K562 (cell line): ENCODE results near the gene CDH2. TPM values are rescaled to one million over a fixed set of nuclear protein-coding genes. Genes with fewer than 3 reads are reported as not detected.

Experiments used
- ATAC-seq: fragments of 200-7000 bp; cut with Tn5 transposase; 3 replicates; pipeline ENCODE4 v1.9.1; 2020; ENCODE audit warnings: moderate library complexity
- BruUV-seq: library from RNA; stranded (reverse); fragments of 400-500 nt; replicated peaks from 2 replicates; lab custom pipeline; 2021; lab: Mats Ljungman, UMichigan
- CTCF ChIA-PET: fragments of 300-600 bp; formaldehyde crosslinking; extraction: SDS; loops from one replicate; lab custom pipeline; 2021; ENCODE audit warnings: low intra/inter-chr PET ratio; lab: Yijun Ruan, JAX
- POLR2A ChIA-PET: fragments of 300-600, 350-650 bp; sonication (Branson Sonifier 250); formaldehyde crosslinking; extraction: SDS; loops from one replicate; lab custom pipeline; 2021; ENCODE audit warnings: antibody characterized with exemption, inconsistent platforms; lab: Yijun Ruan, JAX
- DNase-seq, 4 experiments: peaks; one replicate each; pipeline versions ENCODE4 v3.0.0 to v3.0.0-alpha.2; 2011 to 2018; ENCODE audit warnings: low spot score in 3 of 4, mixed read lengths in 3 of 4; ENCODE audit errors: extremely low read depth in 1 of 4
- FAIRE-seq: peaks from 2 replicates; lab custom pipeline; 2011; peaks lifted over from hg19 to GRCh38; lab: Jason Lieb, UNC
- H2AFZ ChIP-seq: 2 replicates; pipeline ENCODE4 v1.6.0; 2011; ENCODE audit warnings: low read depth, low read length, control low read depth, inconsistent platforms
- H3K27ac ChIP-seq: fragments of 200-600 bp; 3 replicates; pipeline ENCODE4 v1.8.0; 2011; ENCODE audit warnings: low read depth, mild to moderate bottlenecking, control low read depth, inconsistent platforms, low read length, moderate library complexity, mixed read lengths; ENCODE audit errors: extremely low read depth
- H3K27me3 ChIP-seq, 2 experiments: fragments of 300-600 bp in 1 of 2; 2 replicates in 1 of 2; 3 replicates in 1 of 2; pipeline versions ENCODE4 v1.6.0 to v1.8.0; 2011; ENCODE audit warnings: inconsistent platforms in 2 of 2, low read length in 2 of 2, mild to moderate bottlenecking in 1 of 2, mixed read lengths in 1 of 2, moderate library complexity in 1 of 2; ENCODE audit not compliant: control insufficient read depth in 2 of 2, insufficient read depth in 2 of 2
- H3K36me3 ChIP-seq: fragments of 300-600 bp; 3 replicates; pipeline ENCODE4 v1.8.0; 2011; ENCODE audit warnings: mild to moderate bottlenecking, low read length, inconsistent platforms; ENCODE audit not compliant: control insufficient read depth, insufficient read depth
- H3K4me1 ChIP-seq, 2 experiments: fragments of 200-600 bp in 1 of 2; replicated peaks in 1 of 2; 2 replicates in 1 of 2; 3 replicates in 1 of 2; pipeline versions ENCODE4 v1.5.1 to v1.8.0; 2011; ENCODE audit warnings: inconsistent platforms in 2 of 2, low read length in 2 of 2, mild to moderate bottlenecking in 1 of 2, mixed read lengths in 1 of 2, moderate library complexity in 1 of 2; ENCODE audit not compliant: control insufficient read depth in 2 of 2, insufficient read depth in 2 of 2
- H3K4me2 ChIP-seq: 2 replicates; pipeline ENCODE4 v1.6.1; 2011; ENCODE audit warnings: low read length, control low read depth, inconsistent platforms, mixed read lengths; ENCODE audit not compliant: insufficient read depth
- H3K4me3 ChIP-seq: fragments of 200-600 bp; sonication (generic), shearing (Covaris generic); 2 replicates; pipeline ENCODE4 v1.5.1; 2016; ENCODE audit warnings: control low read depth, inconsistent platforms
- H3K79me2 ChIP-seq: fragments of 200-600 bp; 3 replicates; pipeline ENCODE4 v1.8.0; 2011; ENCODE audit warnings: low read length, inconsistent platforms; ENCODE audit not compliant: control insufficient read depth, insufficient read depth
- H3K9ac ChIP-seq, 2 experiments: 2 replicates each; pipeline versions ENCODE4 v1.6.0 to v1.6.1; 2011; ENCODE audit warnings: low read depth in 2 of 2, low read length in 2 of 2, control low read depth in 1 of 2, inconsistent platforms in 1 of 2, mild to moderate bottlenecking in 1 of 2, mixed read lengths in 1 of 2; ENCODE audit not compliant: insufficient read depth in 1 of 2
- H3K9me1 ChIP-seq: one replicate; pipeline ENCODE4 v1.6.0; 2011; ENCODE audit warnings: inconsistent platforms, mild to moderate bottlenecking, low read length, moderate library complexity; ENCODE audit not compliant: control insufficient read depth, insufficient read depth
- H3K9me3 ChIP-seq: replicated peaks from 2 replicates; pipeline ENCODE4 v1.5.1; 2011; ENCODE audit warnings: low read depth, low read length, inconsistent platforms; ENCODE audit not compliant: control insufficient read depth, insufficient read depth
- H4K20me1 ChIP-seq: replicated peaks from 2 replicates; pipeline ENCODE4 v1.6.1; 2011; ENCODE audit warnings: low read length, inconsistent platforms, mixed read lengths; ENCODE audit not compliant: control insufficient read depth, insufficient read depth
- FOXM1 ChIP-seq, 2 experiments: fragments of 450-650 bp in 1 of 2; sonication (generic) in 1 of 2; formaldehyde crosslinking in 1 of 2; IDR thresholded peaks; 2 replicates each; pipeline versions ENCODE4 v1.6.1 to v1.9.0; 2017 to 2022; ENCODE audit warnings: low read depth in 2 of 2, mild to moderate bottlenecking in 2 of 2, missing genetic modification reagents in 1 of 2, moderate library complexity in 1 of 2
- GABPA ChIP-seq: fragments of 200-800 bp; sonication (Bioruptor generic); conservative IDR thresholded peaks from 2 replicates; pipeline ENCODE4 v1.6.1; 2016; ENCODE audit warnings: low read depth, missing genetic modification characterization, missing compliant biosample characterization
- JUN ChIP-seq, 2 experiments: sonication (generic) in 1 of 2; formaldehyde crosslinking in 1 of 2; IDR thresholded peaks; 2 replicates each; pipeline versions ENCODE4 v1.6.1 to v1.8.0; 2012 to 2022; ENCODE audit warnings: borderline replicate concordance in 2 of 2, mild to moderate bottlenecking in 2 of 2, improper control_type of control experiment in 1 of 2, low read depth in 1 of 2, low read length in 1 of 2, missing genetic modification reagents in 1 of 2
- NUFIP1 ChIP-seq: fragments of 450-650 bp; IDR thresholded peaks from 2 replicates; pipeline ENCODE4 v1.6.1; 2018; ENCODE audit not compliant: partially characterized antibody
- ZNF184 ChIP-seq: sonication (generic); formaldehyde crosslinking; IDR thresholded peaks from 2 replicates; pipeline ENCODE4 v1.5.0; 2020; ENCODE audit warnings: missing genetic modification reagents
- WGBS: fragments of 100-300 bp; shearing (Covaris generic); methylation state at CpG from one replicate; pipeline ENCODE4 v1.1.6; 2016; ENCODE audit warnings: low coverage, mixed read lengths; ENCODE audit not compliant: insufficient coverage; ENCODE audit errors: missing lambda C conversion rate; 5-methylcytosine and 5-hydroxymethylcytosine counted together
- in situ Hi-C: fragments of 300-500 bp; cut with MboI; formaldehyde crosslinking; loops from 4 replicates; pipeline ENCODE4 v1.15.0; 2018; ENCODE audit warnings: inconsistent platforms, mixed read lengths
- intact Hi-C: fragments of 100-400 bp; cut with micrococcal nuclease; formaldehyde crosslinking; loops from 2 replicates; pipeline ENCODE4 v1.14.2; 2022
- polyA plus RNA-seq, 8 experiments: library from polyadenylated mRNA; depleted of rRNA in 4 of 8; stranded (reverse) in 5 of 8; unstranded in 3 of 8; fragments of >200 nt; fragmentation: Nextera tagmentation in 2 of 8; fragmentation: Illumina TruSeq in 1 of 8; extraction: Ambion mirVana in 2 of 8; extraction: Trizol in 1 of 8; gene quantifications; 2 replicates each; pipeline versions ENCODE4 v1.2.1 to v1.2.3, GENCODE V29; 2011 to 2014; ENCODE audit warnings: inconsistent platforms in 1 of 8, missing spikeins in 1 of 8
- total RNA-seq, 7 experiments: library from RNA; depleted of rRNA in 6 of 7; stranded (reverse); fragments of >200 nt in 6 of 7; fragmentation: Illumina TruSeq in 2 of 7; extraction: Trizol in 2 of 7; gene quantifications; 2 replicates each; pipeline versions ENCODE4 v1.2.1 to v1.2.3, GENCODE V29; 2011 to 2021; ENCODE audit warnings: low replicate concordance in 1 of 7
- TF ChIP-seq, protein P1 (sequence below): fragments of 450-650 bp; conservative IDR thresholded peaks from 2 replicates; pipeline ENCODE4 v1.6.1; 2016; ENCODE audit warnings: missing genetic modification characterization, low read depth, mild to moderate bottlenecking, control low read depth, missing compliant biosample characterization
- TF ChIP-seq, protein P2 (sequence below): sonication (generic); formaldehyde crosslinking; IDR thresholded peaks from 2 replicates; pipeline ENCODE4 v1.8.0; 2022; ENCODE audit warnings: mild to moderate bottlenecking, missing genetic modification reagents, borderline replicate concordance

CDH2 gene
- total and polyA plus RNA-seq, 9 of the 15 experiments (the other 6 are each of a cell fraction or from before 2014, with no cell fraction given), result 0.04 TPM; not detected in 8

DNA sequence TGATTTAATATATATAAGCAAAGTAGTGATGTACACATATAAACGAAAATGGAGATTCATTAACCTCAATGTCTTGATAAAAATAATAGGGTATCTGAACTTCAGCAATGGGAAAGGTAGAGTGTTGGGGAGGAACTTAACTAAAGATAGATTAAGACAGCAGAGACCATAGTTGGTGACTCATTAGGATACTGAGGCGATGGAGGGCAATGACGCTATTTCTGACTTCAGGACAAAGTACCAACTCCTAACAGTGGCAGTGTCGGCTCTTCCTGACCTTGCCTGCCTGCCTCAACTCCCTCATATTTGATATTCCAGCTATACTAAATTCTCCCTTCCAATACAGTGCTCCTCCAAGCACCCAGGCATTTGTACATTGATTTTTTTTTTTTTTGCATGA, 98.6 kb downstream of the CDH2 start:
- H3K4me1 ChIP-seq, result no peaks in the 10 kb centered on the region
- H3K4me3 ChIP-seq, result no peak overlapping the region
- H2AFZ ChIP-seq, result no peak overlapping the region
- FAIRE-seq (no peak), ATAC-seq (no peak), DNase-seq (no peak)
- no peaks in the 10 kb centered on the region for H3K36me3 ChIP-seq
- TF ChIP-seq GABPA (tag) (no peak), ZNF184 (CRISPR knock-in tag) (no peak)
- H3K27me3 ChIP-seq, result no peaks in the 10 kb centered on the region
- H3K27ac ChIP-seq, result no peak overlapping the region
- no peak overlapping the region for H3K9ac ChIP-seq
- H3K79me2 ChIP-seq, result no peaks in the 10 kb centered on the region
- ChIA-PET CTCF (no interaction called here), POLR2A (interaction anchor here (1.0 kb wide), 1 partner anchor 15 kb away, joined by 3 read pairs; no protein-coding TSS in a partner anchor)
- no peaks in the 10 kb centered on the region for H4K20me1 ChIP-seq
- WGBS, result 2% methylated on average over 4 of the region's 4 CpGs
- in situ Hi-C loops (no loop called here), intact Hi-C loops (no loop called here)
- no peaks in the 10 kb centered on the region for H3K9me1 ChIP-seq
- no peaks in the 10 kb centered on the region for H3K9me3 ChIP-seq
- BruUV-seq, result no TSS peak
- H3K4me2 ChIP-seq, result no peak overlapping the region

DNA sequence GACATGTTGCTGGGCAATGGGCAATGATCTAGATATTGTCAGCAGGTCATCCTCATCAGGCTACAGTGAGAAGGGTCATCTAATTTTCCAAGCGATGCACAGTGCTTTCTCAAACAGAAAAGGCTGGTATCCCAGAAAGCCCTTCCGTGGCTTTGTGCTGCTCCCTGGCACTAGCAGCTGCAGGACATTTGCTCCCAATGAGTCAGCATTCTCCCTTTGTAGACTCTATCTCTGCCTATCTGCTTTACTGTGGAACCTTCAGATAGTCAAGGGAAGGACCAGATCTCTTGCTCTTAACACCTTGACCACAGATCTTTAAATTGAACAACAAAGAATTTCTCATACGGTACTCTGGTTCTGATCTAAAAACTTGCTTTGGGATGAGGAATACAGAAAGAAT, 101.4 kb downstream of the CDH2 start:
- no peak for TF ChIP-seq JUN (IDR thresholded peaks at IDR 0.05; ENCODE audit: borderline replicate concordance, low read depth, low read length)
- TF ChIP-seq JUN (CRISPR knock-in tag; IDR thresholded peaks at IDR 0.05; ENCODE audit: borderline replicate concordance), result no peak
- no peak for TF ChIP-seq NUFIP1
- TF ChIP-seq, protein P1, sequence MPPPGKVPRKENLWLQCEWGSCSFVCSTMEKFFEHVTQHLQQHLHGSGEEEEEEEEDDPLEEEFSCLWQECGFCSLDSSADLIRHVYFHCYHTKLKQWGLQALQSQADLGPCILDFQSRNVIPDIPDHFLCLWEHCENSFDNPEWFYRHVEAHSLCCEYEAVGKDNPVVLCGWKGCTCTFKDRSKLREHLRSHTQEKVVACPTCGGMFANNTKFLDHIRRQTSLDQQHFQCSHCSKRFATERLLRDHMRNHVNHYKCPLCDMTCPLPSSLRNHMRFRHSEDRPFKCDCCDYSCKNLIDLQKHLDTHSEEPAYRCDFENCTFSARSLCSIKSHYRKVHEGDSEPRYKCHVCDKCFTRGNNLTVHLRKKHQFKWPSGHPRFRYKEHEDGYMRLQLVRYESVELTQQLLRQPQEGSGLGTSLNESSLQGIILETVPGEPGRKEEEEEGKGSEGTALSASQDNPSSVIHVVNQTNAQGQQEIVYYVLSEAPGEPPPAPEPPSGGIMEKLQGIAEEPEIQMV (tag), result no peak
- TF ChIP-seq, protein P2, sequence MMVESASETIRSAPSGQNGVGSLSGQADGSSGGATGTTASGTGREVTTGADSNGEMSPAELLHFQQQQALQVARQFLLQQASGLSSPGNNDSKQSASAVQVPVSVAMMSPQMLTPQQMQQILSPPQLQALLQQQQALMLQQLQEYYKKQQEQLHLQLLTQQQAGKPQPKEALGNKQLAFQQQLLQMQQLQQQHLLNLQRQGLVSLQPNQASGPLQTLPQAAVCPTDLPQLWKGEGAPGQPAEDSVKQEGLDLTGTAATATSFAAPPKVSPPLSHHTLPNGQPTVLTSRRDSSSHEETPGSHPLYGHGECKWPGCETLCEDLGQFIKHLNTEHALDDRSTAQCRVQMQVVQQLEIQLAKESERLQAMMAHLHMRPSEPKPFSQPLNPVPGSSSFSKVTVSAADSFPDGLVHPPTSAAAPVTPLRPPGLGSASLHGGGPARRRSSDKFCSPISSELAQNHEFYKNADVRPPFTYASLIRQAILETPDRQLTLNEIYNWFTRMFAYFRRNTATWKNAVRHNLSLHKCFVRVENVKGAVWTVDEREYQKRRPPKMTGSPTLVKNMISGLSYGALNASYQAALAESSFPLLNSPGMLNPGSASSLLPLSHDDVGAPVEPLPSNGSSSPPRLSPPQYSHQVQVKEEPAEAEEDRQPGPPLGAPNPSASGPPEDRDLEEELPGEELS, result no peak
- no peak for TF ChIP-seq FOXM1 (IDR thresholded peaks at IDR 0.05; ENCODE audit: low read depth)
- no peak for TF ChIP-seq FOXM1 (CRISPR knock-in tag; IDR thresholded peaks at IDR 0.05; ENCODE audit: low read depth)
- TF ChIP-seq, all 486 proteins: peak for 0
- no peak overlapping the region for H3K27ac ChIP-seq
- 0% methylated on average over 3 of the region's 3 CpGs for WGBS
- intact Hi-C loops (no loop called here), in situ Hi-C loops (no loop called here)
- H3K4me3 ChIP-seq, result no peak overlapping the region
- no peaks in the 10 kb centered on the region; the same call in 1 of the 2 replicates for H3K9me3 ChIP-seq
- no peaks in the 10 kb centered on the region for H3K4me1 ChIP-seq
- ChIA-PET POLR2A (no interaction called here), CTCF (no interaction called here)
- no peaks in the 10 kb centered on the region for H3K36me3 ChIP-seq
- no peak for DNase-seq
- H3K4me2 ChIP-seq, result no peak overlapping the region
- no peak overlapping the region for H3K9ac ChIP-seq
- H4K20me1 ChIP-seq, result no peaks in the 10 kb centered on the region
- no TSS peak for BruUV-seq
- no peak overlapping the region for H2AFZ ChIP-seq
- no peak for FAIRE-seq
- no peaks in the 10 kb centered on the region for H3K9me1 ChIP-seq
- ATAC-seq, result no peak
- H3K79me2 ChIP-seq, result no peaks in the 10 kb centered on the region
- H3K27me3 ChIP-seq, result no peaks in the 10 kb centered on the region
